Smooth muscle cell (in vitro differentiated cells): ENCODE measurements around the gene HTR1E. TPM values are rescaled to one million over a fixed set of nuclear protein-coding genes. Genes with fewer than 3 reads are reported as not detected.
"Not testable (repeated sequence)": the region's sequence is repeated elsewhere in the genome, so short reads cannot be mapped to it uniquely, and the experiment has no call there.

Source experiments
- DNase-seq: peaks from one replicate; lab custom pipeline; 2025; ENCODE audit not compliant: unreplicated experiment; lab: John Stamatoyannopoulos, UW
- H2AFZ ChIP-seq: fragments of 200-600 bp; sonication (generic); 2 replicates; pipeline ENCODE4 v1.6.0; 2016; ENCODE audit warnings: antibody characterized with exemption, low read depth, mild to moderate bottlenecking
- H3F3A ChIP-seq: fragments of 200-600 bp; sonication (generic); 2 replicates; pipeline ENCODE4 v1.6.0; 2017; ENCODE audit warnings: antibody characterized with exemption, low read depth
- H3K27ac ChIP-seq: fragments of 200-600 bp; sonication (generic); 2 replicates; pipeline ENCODE4 v1.5.1; 2016; ENCODE audit warnings: low read depth, mild to moderate bottlenecking
- H3K27me3 ChIP-seq: fragments of 200-600 bp; sonication (generic); 2 replicates; pipeline ENCODE4 v1.6.1; 2016; ENCODE audit warnings: low read depth, mild to moderate bottlenecking
- H3K36me3 ChIP-seq: fragments of 200-600 bp; sonication (generic); 2 replicates; pipeline ENCODE4 v1.5.1; 2016; ENCODE audit warnings: low read depth
- H3K4me1 ChIP-seq: fragments of 200-600 bp; sonication (generic); 2 replicates; pipeline ENCODE4 v1.5.1; 2016; ENCODE audit warnings: low read depth
- H3K4me2 ChIP-seq: fragments of 200-600 bp; sonication (generic); 2 replicates; pipeline ENCODE4 v1.6.0; 2016; ENCODE audit warnings: mild to moderate bottlenecking
- H3K4me3 ChIP-seq: fragments of 200-600 bp; sonication (generic); 2 replicates; pipeline ENCODE4 v1.5.1; 2016; ENCODE audit warnings: mild to moderate bottlenecking
- H3K79me2 ChIP-seq: fragments of 200-600 bp; sonication (generic); 2 replicates; pipeline ENCODE4 v1.6.0; 2016; ENCODE audit warnings: low read depth, mild to moderate bottlenecking
- H3K9ac ChIP-seq: fragments of 200-600 bp; sonication (generic); 2 replicates; pipeline ENCODE4 v1.6.0; 2016; ENCODE audit warnings: low read depth
- H3K9me3 ChIP-seq: fragments of 200-600 bp; sonication (generic); replicated peaks from 2 replicates; pipeline ENCODE4 v1.5.1; 2016; ENCODE audit warnings: low read depth
- H4K20me1 ChIP-seq: fragments of 200-600 bp; sonication (generic); 2 replicates; pipeline ENCODE4 v1.6.0; 2016; ENCODE audit warnings: low read depth
- CTCF ChIP-seq: fragments of 200-600 bp; sonication (generic); IDR thresholded peaks from 2 replicates; pipeline ENCODE4 v1.5.1; 2017; ENCODE audit warnings: borderline replicate concordance, mild to moderate bottlenecking, antibody characterized with exemption; ENCODE audit not compliant: insufficient read depth, poor library complexity, severe bottlenecking
- WGBS: methylation state at CpG from one replicate; pipeline ENCODE4 v1.1.7; 2016; ENCODE audit warnings: low lambda C conversion rate; 5-methylcytosine and 5-hydroxymethylcytosine counted together
- polyA plus RNA-seq: library from polyadenylated mRNA; unstranded; fragments of >200 nt; fragmentation: Nextera tagmentation; extraction: Ambion mirVana; gene quantifications from 2 replicates; pipeline ENCODE4 v1.2.1, GENCODE V29; 2016
- total RNA-seq: library from RNA; depleted of rRNA; stranded (reverse); fragments of >200 nt; gene quantifications from 2 replicates; pipeline ENCODE4 v1.2.3, GENCODE V29; 2014

Gene HTR1E
- total and polyA plus RNA-seq, 2 experiments from 2014 or later, result 0.37 to 0.49 TPM

- Histone ChIP-seq H3F3A (no peaks in the 10 kb centered on the region), H3K27ac (no peak overlapping the region), H3K36me3 (no peaks in the 10 kb centered on the region), H3K4me1 (no peaks in the 10 kb centered on the region), H3K27me3 (no peaks in the 10 kb centered on the region), H3K4me2 (no peak overlapping the region), H3K79me2 (no peaks in the 10 kb centered on the region), H3K9me3 (no peaks in the 10 kb centered on the region), H3K4me3 (no peak overlapping the region), H4K20me1 (no peaks in the 10 kb centered on the region), H3K9ac (no peak overlapping the region), H2AFZ (no peak overlapping the region)
- TF ChIP-seq CTCF, result no peak
- WGBS, result 78% methylated on average over 4 of the region's 4 CpGs
- no peak for DNase-seq
Measured at GRCh38 chr6:86969573-86969972, 32.2 kb downstream of the HTR1E start.

GRCh38 chr6:86973088-86973487 lies 35.8 kb downstream of the HTR1E start:
- Histone ChIP-seq H3K27me3 (no peaks in the 10 kb centered on the region), H3K4me2 (no peak overlapping the region), H3K9ac (no peak overlapping the region), H3K27ac (no peak overlapping the region), H2AFZ (no peak overlapping the region), H3K4me1 (no peaks in the 10 kb centered on the region), H3F3A (no peaks in the 10 kb centered on the region), H4K20me1 (no peaks in the 10 kb centered on the region), H3K9me3 (no peaks in the 10 kb centered on the region), H3K79me2 (no peaks in the 10 kb centered on the region), H3K4me3 (no peak overlapping the region), H3K36me3 (no peaks in the 10 kb centered on the region)
- 100% methylated on average over 2 of the region's 2 CpGs for WGBS
- DNase-seq, result no peak
- TF ChIP-seq CTCF, result no peak

- no peak for TF ChIP-seq CTCF
- H3K27ac ChIP-seq, result no peak overlapping the region
- no peaks in the 10 kb centered on the region for H3K79me2 ChIP-seq
- H4K20me1 ChIP-seq, result no peaks in the 10 kb centered on the region
- H3K36me3 ChIP-seq, result no peaks in the 10 kb centered on the region
- no peak overlapping the region for H2AFZ ChIP-seq
- H3K4me3 ChIP-seq, result no peak overlapping the region
- no peaks in the 10 kb centered on the region for H3K27me3 ChIP-seq
- no peak overlapping the region for H3K4me2 ChIP-seq
- 84% methylated on average over 2 of the region's 2 CpGs for WGBS
- H3K9me3 ChIP-seq, result no peaks in the 10 kb centered on the region
- no peak overlapping the region for H3K9ac ChIP-seq
- no peak for DNase-seq
- H3F3A ChIP-seq, result no peaks in the 10 kb centered on the region
- H3K4me1 ChIP-seq, result no peaks in the 10 kb centered on the region
Measured at GRCh38 chr6:86978251-86978650, 40.9 kb downstream of the HTR1E start.

GRCh38 chr6:87001494-87001893 lies 64.2 kb downstream of the HTR1E start:
- Histone ChIP-seq H3K4me3 (no peak overlapping the region), H3K27ac (no peak overlapping the region), H3K9ac (no peak overlapping the region), H3K4me2 (no peak overlapping the region), H3K4me1 (no peaks in the 10 kb centered on the region), H2AFZ (no peak overlapping the region), H3F3A (no peaks in the 10 kb centered on the region), H3K27me3 (no peaks in the 10 kb centered on the region), H3K9me3 (no peaks in the 10 kb centered on the region), H3K79me2 (no peaks in the 10 kb centered on the region), H4K20me1 (no peaks in the 10 kb centered on the region), H3K36me3 (no peaks in the 10 kb centered on the region)
- TF ChIP-seq CTCF, result no peak
- no peak for DNase-seq

GRCh38 chr6:87002391-87002790 lies 65.1 kb downstream of the HTR1E start:
- H3K4me2 ChIP-seq, H3K9ac ChIP-seq, H3K36me3 ChIP-seq, H3K79me2 ChIP-seq, H2AFZ ChIP-seq, DNase-seq, H3F3A ChIP-seq, H3K27ac ChIP-seq, H3K9me3 ChIP-seq, H3K27me3 ChIP-seq, H3K4me1 ChIP-seq, H4K20me1 ChIP-seq, H3K4me3 ChIP-seq: not testable (repeated sequence)
- WGBS, result 79% methylated on average over 4 of the region's 4 CpGs

- H3F3A ChIP-seq, H3K36me3 ChIP-seq: not testable (repeated sequence)
Measured at GRCh38 chr6:87006541-87006940, 69.2 kb downstream of the HTR1E start.

More at GRCh38 chr6:87006541-87006940, 69.2 kb downstream of the HTR1E start:
- not testable (repeated sequence) for H3K27ac ChIP-seq, H4K20me1 ChIP-seq, H3K27me3 ChIP-seq, H3K9ac ChIP-seq, H2AFZ ChIP-seq, H3K4me3 ChIP-seq, H3K9me3 ChIP-seq, H3K4me2 ChIP-seq, H3K4me1 ChIP-seq, DNase-seq, H3K79me2 ChIP-seq
- WGBS, result 90% methylated on average over 2 of the region's 2 CpGs
